Stimulated activated naive CD4-positive, alpha-beta T cell treated with Interleukin-2 at 50 U/mL for 16 hours (primary cell): ENCODE data around the gene ASB16.
"Not testable (repeated sequence)": the region's sequence is repeated elsewhere in the genome, so short reads cannot be mapped to it uniquely, and the experiment has no call there.

ENCODE experiments used
- DNase-seq: peaks from one replicate; lab custom pipeline; 2025; lab: John Stamatoyannopoulos, UW

Gene ASB16, protein sequence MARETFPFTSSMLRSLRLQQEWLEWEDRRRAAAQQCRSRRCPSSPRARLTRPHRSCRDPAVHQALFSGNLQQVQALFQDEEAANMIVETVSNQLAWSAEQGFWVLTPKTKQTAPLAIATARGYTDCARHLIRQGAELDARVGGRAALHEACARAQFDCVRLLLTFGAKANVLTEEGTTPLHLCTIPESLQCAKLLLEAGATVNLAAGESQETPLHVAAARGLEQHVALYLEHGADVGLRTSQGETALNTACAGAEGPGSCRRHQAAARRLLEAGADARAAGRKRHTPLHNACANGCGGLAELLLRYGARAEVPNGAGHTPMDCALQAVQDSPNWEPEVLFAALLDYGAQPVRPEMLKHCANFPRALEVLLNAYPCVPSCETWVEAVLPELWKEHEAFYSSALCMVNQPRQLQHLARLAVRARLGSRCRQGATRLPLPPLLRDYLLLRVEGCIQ

DNA sequence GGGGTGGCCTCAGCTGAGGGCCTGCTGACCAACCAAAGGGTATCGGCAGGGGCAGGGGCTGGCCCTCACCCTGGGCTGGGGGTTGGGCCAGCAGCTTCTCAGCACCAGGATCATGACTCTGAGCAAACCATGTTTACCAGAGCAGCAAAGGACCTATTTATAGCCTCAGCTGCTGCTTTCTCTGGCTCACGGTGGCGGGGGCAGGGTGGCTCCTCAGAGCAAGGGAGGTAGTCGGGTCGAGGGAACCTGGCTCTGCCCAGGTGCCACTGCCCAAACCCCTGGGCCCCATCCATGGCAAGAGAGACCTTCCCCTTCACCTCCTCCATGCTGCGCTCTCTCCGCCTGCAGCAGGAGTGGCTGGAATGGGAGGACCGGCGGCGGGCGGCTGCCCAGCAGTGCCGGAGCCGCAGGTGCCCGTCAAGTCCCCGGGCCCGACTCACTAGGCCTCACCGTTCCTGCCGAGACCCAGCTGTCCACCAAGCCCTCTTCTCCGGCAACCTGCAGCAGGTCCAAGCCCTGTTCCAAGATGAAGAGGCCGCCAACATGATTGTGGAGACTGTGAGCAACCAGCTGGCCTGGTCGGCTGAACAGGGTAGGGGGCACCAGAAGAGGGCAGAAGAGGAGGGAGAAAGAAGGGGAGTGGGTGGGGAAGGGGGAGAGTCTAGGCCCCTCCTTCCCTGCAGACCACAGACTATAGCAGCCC lies at the start of gene ASB16:
Gene ASB16 (plus strand): TSS at position 206 of the 703 bp plus-strand sequence. CDS start 86 bp downstream, at position 292.
- DNase-seq, result no peak

DNA sequence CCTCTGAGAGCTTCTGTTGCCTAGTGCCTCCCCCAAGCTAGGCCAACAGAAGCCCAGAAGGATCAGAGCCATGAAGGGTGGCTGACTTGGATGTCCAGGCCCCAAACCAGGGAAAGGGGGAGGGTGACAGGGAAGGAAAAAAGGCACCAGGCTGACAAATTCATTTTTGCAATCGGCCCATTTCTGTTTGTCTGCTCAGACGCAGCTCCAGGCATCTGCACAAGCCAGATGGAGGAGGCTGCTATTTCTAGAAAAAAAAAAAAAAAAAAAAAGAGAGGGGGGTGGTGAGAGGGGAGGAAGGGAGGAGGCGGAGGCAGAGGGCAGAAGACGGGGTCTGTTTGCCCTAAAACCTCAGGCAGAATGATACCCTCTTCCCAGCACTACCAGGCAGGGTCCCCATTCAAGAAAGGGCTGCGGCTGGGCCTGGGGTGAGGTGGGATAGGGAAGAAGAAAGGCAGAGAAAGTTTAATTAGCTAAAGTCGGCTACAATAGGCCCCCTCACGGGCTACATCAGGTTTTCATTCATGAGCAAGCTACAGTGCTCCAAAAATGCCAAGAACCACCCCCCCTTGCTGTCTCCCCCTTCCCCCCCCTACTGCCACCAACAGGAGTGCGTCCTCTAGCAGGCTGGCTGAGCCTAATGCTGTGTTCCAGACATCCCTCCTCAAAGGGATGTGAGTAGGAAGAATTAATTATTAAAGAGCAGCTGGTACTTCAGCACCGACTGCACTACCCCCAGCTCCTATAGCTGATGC lies 49.5 kb upstream of the ASB16 start:
- DNase-seq, result no peak

DNA sequence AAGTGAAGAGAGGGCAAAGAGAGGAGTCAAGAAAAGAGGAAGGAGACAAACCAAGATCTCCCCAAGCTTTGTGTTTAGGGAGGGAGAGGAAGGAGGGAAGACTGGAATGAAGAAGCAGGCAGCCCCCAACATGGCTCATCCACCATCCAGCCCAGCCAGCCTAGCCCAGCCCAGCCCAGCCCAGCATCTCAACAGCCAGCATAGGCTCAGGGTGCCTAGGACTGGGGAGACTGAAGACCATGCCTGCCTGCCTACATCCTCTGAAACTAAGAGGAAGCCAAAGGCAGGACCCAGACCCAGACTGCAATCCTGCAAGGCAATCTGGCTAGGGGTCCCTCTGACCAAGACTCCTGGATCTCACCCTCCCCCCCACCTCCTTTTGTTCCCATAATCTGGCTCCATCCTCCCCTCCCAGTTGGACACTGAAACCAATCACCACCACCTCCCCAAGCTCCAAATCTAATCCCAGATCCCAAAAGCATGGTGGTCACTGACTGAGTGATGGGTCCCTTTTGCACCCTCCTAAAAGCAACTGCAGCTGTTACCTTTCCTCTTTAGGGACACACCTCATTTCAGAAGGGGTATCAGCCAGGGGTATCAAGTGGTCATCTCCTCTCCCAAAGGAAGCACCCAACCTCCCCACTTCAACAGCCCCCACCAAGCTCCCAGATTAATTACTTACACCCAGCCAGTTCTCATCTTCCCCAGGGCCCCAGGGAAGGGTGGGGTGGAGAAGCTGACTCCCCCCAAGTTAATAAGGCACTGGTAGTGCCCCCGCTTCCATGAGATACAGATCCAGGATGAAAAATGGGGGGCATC lies 48.3 kb upstream of the ASB16 start:
- no peak for DNase-seq

DNA sequence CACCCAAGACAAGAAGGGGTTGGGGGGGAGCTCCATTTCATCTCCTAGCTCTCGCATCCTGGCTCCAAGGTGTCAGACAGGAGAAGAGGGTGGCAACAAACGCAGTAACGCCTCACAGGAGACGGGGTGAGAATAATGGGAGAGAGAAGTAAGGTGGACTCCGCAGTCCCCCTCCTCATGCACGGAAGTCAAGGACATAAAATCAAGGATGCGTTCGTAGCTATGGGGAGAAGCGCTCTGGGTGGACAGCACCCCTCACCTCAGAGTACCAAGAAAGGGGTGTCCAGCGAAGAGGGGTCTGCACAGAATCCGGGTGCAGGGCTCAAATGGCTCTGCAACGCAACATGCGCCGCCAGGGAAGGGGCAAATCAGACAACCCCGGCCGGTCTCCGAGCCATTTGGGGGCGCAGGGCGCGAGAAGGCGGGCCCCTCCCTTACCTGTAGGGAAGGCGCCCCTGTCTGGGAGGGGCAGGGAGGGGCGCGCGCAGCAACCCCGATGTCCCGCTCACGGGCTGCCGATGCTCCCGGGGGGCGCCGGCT lies 47.6 kb upstream of the ASB16 start:
- peak; percentile 29 for DNase-seq

DNA sequence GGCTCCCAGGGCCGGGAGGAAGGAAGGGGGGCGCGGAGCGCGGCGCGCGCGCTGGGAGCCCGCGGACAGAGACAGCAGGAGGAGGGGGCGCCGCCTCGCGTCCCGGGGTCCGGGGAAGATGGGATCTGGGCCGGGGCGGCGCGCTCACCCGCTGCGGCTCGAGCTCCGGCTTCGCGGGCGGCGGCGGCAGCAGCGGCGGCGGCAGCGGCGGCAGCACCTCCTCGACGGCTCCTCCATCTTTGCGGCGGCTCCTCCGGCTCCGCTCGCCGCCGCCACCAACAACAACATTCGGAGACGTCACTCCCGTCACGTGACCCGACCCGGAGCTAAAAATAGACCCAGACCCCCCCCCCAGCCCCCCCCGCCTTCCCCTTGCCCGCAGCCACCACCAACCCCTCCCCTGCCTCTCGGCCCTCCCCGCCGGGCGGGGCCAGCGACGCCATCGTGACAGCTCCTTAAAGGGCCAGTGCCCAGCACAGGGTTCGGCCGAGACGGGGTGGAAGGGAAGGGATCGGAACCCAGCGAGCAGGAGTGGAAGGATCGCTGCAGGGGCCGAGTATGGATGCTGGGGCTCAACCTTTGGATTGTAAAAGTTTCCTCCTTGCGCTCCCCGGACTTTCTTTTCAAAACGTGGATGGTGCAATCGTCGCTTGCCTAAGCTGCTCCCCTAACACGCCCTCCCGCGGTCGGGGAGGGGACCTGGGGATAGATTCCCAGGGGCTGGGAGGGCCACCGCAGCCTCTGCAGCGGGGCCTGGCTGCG lies 47.0 kb upstream of the ASB16 start, which contains the start of gene HDAC5:
Gene HDAC5 (minus strand): TSS at position 286 of the 762 bp plus-strand sequence. CDS start 6,126 bp downstream, outside the sequence.
- DNase-seq, result peak; percentile 97

DNA sequence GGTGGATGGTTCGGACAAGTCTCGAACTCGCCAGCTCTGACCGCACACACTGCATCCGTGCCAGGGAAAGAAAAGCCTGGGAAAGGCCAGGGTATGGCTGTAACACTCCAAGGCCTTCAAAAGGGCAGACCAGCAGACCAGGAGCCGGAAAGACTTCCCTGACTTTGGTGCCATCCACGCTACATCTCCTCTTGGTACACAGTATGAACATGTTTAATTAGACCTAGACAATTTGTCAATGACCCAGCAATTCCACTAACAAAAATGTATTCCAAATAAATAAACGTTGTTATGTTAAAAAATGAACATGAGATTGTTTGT lies 46.4 kb upstream of the ASB16 start:
- no peak for DNase-seq

DNA sequence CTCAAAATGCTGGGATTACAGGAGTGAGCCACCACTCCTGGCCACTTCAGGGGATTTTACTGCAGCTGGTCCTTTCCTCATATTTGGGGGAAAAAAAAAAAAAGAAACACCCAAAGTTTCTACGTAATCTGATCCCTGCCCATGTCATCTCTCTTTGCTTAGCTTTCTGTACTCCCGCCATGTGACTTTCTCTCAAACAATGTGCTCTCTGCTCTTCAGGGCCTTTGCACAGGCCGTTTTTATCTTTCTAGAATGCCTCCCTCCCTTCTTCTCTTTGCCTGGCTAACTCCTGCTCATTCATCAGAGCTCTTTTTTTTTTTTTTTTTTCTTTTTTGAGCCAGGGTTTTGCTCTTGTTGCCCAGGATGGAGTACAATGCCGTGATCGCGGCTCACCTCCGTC lies 42.1 kb upstream of the ASB16 start:
- DNase-seq, result no peak

DNA sequence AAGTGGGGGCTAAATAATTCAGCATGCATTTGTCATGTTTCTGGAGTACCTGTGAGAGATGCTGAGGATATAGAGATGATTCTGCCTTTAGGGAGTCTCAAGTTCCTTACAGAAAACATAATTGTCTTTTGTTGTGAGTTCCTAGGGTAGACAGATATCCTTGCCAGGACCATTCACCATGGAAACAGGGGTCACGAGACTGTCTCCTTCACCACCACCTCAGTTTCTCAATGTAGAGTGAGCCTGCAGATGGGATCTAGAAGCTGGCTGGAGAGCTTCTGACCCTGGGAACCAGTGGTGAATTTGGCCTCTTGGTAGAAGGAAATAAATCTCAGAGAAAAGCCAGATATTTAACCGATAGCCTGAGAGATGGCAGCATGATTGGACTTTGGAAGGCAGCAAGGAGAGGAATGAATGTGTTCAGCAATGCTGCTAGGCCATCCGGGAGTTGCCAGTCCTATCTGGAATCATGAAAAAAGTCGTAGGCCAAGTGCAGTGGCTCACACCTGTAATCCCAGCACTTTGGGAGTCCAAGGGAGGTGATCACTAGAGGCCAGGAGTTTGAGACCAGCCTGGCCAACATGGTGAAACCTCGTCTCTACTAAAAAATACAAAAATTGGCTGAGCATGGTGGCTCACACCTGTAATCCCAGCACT lies 39.7 kb upstream of the ASB16 start:
- DNase-seq, result no peak

DNA sequence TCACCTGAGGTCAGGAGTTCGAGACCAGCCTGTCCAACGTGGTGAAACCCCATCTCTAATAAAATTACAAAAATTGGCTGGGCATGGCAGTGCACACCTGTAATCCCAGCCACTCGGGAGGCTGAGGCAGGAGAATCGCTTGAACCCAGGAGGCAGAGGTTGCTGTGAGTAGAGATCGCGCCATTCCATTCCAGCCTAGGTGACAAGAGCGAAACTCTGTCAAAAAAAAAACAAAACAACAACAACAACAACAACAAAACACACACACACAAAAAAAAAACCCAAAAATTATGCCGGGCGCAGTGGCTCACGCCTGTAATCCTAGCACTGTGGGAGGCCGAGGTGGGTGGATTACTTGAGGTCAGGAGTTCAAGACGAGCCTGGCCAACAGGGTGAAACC lies 39.1 kb upstream of the ASB16 start:
- not testable (repeated sequence) for DNase-seq

DNA sequence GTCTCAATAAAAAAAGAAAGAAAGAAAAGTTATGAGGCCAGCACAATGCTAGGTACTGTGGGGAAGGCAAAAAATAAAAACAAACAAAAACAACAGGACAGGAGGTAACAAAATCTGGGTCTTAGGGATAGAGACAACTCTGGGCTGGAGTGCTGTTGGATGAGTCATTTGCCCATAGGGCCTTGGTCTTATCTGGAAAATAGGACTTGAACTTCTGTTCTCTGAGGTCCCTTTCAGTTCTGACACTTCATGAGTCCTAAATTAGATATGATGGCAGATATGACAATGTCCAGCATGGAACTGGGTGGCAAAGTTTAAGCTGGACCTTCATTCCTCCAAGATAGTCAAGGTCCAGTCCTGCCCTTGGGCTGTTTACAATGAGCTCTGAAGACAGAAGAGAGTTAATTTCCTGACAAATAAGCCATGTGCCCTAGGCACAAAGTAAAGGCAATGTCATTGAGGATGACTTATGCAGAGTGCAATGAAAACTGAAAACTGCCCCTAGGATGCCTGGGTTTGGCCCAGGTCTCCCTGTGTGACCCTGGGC lies 38.2 kb upstream of the ASB16 start:
- no peak for DNase-seq

DNA sequence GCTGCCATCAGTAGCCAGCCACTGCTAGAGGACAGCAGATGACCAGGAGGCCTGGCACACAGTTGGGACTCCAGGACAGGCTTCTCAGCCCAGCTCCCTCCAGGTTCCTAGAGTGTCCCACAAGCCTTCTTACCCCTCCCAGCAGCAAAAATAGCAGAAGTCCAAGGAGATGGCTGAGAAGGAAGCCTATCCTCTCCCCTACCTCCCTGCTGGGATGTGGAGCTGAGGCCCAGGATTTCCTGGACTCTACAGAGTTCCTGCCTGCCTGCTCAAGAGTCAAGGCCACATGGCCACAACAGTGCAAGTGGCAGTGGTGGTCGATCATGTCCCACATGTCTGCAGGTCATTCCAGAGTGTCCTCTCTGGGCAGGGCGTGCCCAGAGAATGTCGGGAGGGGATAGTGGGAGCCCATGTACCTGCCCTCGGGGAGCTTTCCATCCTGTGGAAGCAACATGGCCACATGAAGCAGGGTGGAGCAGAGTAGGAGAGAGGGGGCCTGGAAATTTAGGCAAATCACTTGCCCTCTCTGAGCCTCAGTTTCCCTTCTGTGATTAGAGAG lies 36.5 kb upstream of the ASB16 start:
- DNase-seq, result no peak

DNA sequence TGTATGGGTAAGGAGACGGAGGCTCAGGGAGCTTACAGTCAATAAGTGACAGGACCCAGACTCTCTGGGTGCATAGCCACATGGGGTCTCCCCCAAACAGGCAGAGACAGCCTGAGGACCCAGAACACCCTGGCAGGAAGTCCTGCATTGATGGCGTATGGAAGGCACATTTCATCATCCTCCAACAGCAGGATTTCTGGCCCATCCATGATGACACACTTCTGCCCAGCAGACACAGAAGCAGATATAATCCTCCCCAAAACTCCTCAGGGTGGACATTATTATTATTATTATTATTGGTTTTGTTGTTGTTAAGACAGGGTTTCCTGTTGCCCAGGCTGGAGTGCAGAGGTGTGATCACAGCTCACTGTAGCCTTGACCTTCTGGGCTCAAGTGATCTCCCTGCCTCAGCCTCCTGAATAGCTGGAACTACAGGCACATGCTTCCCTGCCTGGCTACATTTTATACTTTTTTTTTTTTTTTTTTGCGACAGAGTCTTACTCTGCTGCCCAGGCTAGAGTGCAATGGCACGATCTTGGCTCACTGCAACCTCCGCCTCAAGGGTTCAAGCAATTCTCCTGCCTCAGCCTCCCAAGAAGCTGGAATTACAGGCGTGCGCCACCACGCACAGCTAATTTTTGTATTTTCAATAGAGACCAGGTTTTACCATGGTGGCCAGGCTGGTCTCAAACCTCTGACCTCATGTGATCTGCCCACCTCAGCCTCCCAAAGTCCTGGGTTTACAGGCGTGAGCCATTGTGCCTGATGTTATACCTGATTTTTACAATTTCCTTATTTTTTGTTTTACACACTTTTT lies 35.5 kb upstream of the ASB16 start:
- no peak for DNase-seq

DNA sequence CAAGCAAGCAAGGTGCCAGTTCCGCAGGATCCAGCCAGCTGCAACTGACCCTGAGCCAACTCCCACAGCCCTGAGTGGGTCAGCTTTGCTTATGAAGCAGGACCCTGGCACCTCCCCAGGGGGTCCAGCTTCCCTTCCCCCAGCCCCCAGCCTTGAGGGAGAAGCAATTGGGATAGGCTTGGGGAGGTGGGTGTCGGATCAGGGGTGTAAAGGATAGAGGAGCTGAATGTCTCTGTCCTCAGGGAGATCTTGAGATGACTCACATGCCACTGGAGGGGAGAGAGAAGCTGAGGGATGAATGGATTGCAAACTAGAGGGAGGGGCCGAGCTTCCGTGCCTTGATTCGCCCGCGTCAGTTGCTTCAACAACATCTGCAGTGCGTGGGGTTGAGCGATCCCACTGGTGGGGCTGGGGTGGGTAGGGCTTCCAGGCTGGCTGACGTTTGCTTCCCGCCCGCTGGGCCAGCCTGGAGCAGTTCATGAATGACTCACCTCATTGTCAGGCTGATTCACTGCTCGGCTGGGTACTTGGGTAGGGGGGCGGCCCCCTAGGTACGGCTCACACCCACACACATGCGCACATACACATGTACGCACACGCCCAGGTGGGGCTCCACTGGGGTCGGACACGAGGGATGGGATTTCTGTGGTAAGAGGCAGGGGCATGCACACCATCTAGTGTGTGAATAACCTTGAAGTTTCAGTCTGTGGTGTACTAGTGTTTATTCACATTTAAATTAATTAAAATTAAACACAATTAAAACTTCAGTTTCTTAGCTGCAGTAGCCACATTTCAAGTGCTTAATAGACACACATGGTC lies 32.4 kb upstream of the ASB16 start:
- peak; percentile 81 for DNase-seq

DNA sequence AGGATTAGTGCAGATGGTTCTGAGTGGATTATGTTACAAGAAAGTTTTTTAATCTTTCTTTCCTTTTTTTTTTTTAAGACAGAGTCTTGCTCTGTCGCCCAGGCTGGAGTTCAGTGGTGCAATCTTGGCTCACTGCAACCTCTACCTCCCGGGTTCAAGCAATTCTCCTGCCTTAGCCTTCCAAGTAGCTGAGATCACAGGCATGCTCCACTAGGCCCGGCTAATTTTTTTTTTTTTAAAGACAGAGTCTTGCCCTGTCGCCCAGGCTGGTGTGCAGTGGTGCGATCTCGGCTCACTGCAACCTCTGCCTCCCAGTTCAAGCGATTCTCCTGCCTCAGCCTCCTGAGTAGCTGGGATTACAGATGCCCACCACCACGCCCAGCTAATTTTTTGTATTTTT lies 26.6 kb upstream of the ASB16 start:
- not testable (repeated sequence) for DNase-seq

DNA sequence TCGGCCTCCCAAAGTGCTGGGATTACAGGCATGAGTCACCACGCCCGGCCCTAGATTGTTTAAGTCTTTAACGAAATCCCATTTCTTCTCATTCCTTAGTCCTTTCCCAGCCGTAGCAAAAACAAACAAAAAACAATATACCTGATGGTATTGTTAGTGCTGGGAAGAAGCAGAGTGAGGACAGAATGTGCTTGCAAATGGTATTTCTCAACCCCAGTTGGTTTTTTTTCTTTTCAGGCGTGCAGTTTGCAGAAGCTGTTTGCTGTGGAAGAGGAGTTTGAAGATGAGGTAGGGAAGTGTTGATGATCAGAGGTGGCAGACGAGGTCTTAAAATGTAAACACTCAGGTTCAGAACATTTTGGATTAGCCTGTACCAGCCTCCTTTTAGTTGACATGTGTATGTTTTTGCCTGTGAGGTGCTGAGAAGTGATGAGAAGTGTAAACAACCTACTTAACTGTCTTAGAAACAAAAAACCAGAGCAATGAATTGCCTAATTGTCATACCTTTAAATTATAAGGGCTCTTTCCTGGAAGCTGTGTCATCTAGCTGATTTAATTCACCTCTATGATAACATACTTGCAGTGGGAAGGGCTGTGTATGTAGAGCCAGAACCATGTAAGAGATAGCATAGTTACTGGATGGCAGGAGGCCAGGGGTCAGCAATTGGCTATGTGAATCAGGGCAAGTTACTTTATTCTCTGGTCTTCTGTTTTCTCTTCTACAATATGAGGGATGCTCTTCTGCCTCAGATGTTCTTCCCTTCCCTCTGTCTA lies 25.4 kb upstream of the ASB16 start:
- DNase-seq, result no peak

DNA sequence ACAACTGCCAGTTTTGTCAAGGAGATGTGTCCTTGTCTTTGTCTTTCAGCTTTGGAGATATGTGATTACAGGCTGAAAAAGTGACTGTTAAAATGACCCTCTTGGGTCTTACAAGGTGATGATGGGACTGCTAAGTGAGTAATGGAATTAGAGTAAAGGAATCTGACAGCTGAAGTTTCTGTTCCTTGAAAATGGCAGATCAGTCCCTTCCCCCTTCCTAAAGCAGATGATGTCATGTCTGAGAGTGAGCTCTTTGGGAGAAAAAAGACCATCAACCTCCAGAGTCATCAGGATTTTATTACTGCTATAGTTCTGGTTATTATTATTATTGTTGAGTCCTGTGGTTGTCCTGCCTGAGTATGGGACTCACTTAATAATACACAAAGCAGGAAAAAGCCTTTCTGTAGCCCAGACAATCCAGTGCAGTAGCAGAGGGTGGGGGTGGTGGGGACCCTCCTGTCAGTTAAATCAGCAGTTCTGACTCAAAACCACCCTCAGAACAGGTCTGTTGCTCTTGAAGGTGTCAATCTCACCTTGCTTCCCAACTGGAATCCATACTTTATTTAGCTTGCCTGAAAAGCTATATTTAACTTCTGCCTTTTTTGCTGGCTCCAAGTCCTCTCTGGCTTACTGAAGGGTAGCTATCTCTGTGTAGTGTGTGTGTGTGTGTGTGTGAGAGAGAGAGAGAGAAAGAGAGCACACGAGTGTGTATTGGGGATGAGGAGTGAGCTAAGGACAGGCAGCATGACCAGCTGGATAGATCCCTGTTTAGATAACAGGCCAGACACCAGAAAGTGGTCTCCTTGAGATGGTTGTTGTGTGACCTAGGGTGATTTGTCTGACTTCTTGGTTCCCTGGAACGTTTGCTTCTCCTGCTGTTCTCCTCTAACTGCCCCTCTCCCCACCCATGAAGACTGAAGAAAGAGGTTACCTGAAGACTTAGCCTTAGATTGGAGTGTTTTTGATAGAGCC lies 23.8 kb upstream of the ASB16 start:
- DNase-seq, result no peak
